Renal pelvis (tissue), 12 donors: ENCODE results near the gene GLRA2. TPM values are rescaled to one million over a fixed set of nuclear protein-coding genes. Genes with fewer than 3 reads are reported as not detected.

Source experiments
- DNase-seq: peaks from one replicate; pipeline ENCODE4 v3.0.0-alpha.2; 2013
- long read RNA-seq, 16 experiments: transcript quantifications; one replicate each; lab custom pipeline, GENCODE V29; 2026
- polyA plus RNA-seq, 3 donors: library from polyadenylated mRNA; unstranded; fragments of 120-200 nt; gene quantifications; one replicate each; pipeline ENCODE4 v1.2.1, GENCODE V29; 2013; ENCODE audit not compliant: insufficient read length in 3 of 3

The GLRA2 gene
- under 1 TPM; 0.18 to 0.34 (median 0.26) TPM for polyA plus RNA-seq
- long read RNA-seq, donor 1 = 0 reads
- long read RNA-seq, donor 2 = 0 reads
- long read RNA-seq, donor 3 = 0 reads
- long read RNA-seq, donor 4 = 0 reads
- long read RNA-seq, donor 5 = 0 reads
- long read RNA-seq, donor 6 = 0 reads
- long read RNA-seq, donor 7 = 0 reads
- long read RNA-seq, donor 8 = 0 reads
- long read RNA-seq, donor 9 = 0 reads
- long read RNA-seq, donor 10 = 0 reads
- long read RNA-seq, donor 11 = 0 reads
- long read RNA-seq, donor 12 = 0 reads
- long read RNA-seq, donor 13 = 0 reads
- long read RNA-seq, donor 14 = 0 reads
- long read RNA-seq, donor 15 = 0 reads
- long read RNA-seq, donor 16 = 0 reads

DNA sequence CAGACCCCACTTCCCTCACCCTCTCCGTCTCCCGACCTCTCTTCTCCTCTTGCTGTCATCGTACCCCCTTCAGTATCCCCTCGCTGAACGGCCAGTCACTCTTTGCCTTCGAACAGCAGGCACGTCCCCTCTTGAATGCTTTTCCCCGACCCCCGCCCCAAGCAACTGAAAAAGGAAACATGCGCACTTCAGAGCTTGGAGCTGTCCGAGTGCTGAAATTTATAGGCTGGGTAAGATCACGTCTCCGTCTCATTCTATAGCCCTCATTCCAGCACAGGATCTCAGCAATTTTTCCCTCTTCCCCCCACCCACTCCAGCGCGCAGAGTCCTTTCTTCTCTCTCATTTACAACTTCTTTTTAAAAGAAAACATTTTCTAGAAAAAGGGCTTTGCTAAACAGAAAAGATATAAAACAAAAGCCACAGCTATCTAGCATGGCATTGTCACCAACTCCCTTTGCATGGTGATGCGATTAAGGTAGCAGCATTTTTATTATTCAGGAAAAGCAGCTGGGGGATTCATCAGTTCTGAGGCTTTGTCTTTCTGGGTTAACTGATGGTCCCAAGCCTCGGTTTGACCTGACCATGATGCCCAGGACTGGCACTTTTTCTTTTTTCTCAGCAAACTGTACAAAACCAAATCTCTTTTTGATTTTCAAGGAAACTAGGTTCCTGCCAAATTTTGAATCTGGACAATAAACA, at the start of gene GLRA2:
Gene GLRA2, plus strand, starts transcription at position 247 of the 700 bp plus-strand sequence. CDS start 522 bp downstream, outside the sequence.
- DNase-seq = peak; percentile 60

DNA sequence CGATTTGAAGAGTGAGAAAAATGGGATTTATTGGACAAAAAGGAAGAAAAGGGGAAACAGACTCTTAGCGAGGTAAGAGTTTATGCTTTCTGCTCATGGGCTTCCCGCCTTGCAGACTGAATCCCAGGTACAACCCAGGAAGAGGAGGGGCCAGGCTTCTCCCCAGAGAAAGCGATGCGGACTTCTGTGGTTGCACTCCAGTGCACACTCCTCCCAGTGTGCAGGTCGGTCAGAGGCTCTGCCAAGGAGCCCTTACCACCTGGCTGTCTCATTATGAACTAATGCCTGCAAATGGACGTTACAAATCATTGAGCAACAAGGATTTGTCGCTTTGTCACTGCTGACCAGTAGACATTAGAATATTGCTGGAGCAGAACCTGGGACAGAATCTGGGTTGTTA, 39.9 kb upstream of the GLRA2 start:
- no peak for DNase-seq

DNA sequence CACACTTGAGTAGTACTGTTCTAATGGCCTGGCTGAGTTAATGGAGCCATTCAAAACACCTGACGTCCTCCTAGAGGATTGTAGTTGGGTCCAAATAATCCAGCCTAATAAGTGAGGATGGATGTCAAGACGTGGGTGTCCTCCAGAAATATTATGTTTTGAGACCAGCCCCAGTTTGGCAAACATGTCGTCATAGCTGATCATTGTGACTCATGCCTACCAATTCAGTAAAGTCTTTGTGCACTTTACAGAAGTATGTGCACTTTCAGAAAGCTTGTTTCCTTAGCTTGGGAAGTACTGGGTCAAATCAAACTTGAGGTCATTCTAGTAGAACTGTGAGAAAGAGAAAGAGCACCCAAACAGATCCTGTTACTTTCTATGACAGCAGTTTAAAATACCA, 37.6 kb upstream of the GLRA2 start:
- DNase-seq = no peak

DNA sequence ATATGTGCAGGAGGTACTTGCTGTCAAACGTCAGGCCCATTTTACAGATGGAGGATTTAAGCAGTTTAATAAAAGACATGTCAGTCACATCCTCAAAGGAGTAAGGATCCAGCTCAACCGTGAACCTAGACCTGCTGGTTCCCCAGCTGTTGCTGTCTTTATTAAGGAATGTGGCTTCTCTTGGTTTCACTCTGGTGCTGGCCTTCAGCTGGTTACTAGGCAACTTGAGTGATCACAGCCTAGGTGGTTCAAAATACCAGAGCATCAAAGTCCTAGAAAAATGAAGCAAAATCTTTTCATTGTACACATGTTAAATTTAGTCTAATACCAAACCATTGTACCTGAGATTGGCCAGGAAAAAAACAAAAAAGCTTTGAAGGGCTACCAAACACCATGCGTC, 32.7 kb upstream of the GLRA2 start:
- DNase-seq = no peak

DNA sequence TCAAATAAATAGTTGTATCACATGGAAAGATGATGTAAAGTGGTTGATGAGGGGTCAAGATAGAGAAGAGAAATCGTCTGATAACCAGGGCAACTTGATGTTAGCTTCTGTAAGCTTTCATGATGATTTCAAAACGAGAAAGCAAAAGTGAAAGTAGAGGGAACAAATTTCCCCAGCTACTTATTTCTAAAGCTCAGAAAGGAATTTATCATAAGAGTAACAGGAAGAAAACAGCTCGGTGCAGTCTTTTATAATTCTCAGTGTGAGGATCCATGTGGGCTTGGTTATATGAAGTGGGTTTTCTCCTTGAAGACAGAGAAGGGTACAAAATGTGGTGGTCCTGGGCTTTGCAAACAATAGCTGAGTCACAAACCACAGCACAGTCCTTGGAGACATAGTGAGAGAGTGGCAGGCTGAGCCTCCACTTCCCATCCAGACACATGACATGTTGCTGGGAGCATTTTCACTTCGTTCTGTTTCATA, 32.1 kb upstream of the GLRA2 start:
- no peak for DNase-seq

DNA sequence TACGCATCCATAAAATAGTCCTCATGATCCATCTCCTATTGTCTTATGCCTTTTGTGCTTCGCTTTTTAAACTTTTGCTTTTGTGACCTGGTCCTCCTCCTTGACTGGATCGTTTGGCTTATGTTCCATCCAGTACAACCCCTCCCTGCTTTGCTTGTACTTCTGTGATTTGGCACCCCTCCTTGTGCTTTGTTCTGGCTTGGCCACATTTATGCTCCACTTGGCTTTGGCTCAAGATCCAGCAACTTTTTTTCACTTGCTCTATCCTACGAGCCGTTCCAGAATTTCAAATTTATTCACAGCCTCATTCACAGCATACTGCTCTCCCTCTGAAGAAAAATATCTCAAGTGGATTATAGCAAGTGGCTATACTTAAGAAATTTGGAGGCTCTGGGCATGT, 28.0 kb upstream of the GLRA2 start:
- DNase-seq = no peak

DNA sequence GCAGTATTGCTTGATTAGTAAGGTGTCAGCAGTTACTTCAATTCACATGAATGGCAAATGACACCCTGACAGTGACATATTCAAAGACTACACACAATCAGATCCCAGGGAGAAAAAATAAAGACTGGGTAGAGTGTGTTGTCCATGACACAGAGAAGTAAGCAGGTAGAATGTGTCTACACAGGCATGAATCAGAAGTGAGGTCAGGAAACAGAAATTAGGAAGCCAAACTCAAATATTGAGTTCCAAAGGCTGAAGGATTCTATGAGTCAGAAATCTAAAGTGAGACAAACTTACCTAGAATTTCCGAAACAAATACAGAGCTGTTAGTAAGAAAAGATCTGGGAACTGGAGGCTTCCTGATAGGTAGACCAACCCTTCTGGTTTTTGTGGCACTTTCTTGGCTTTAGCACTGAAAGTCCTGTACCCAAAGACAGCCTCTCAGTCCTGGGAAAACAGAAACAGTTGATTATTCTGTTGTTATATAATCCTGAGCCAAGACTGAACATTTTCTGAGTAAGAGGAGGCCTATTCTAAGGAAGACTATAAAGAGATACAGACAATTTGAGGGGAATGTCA, 24.3 kb upstream of the GLRA2 start:
- DNase-seq = no peak

DNA sequence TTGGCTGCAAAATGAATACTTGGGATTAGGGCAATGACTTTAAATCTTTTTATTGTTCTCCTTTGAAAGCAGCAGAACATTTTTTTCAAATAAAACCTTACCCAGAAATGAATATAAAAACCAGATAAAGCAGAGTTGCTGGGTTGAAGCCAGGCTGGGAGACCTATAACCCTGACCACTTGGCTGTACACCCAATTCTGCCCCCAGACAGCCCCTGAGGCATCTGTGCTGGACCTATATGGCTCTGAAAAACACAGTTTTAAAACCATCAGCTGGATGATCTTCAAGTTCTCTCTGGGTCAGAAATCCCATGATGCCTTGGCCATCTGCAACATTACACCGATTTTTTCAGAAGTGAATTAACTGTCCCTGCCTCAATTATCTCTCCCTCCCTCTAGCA, 23.7 kb upstream of the GLRA2 start:
- DNase-seq = no peak

DNA sequence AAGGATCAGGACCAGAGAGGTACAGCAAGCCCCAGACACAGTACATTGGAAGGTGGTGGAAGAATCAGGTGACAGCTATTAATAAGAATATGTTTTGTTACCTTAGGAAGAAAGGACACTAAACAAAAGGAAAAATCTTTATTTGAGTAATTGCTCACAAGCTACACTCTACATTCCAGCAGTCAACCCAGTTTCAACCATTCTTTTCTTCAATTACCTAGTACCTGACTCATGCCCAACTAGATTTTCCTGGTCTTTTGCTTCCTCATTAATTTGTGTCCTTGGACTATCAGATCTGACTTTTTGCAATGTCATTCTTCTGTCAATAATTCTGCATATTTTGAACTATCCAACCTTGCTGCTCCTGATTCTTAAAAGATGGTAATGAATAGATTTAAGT, 22.5 kb upstream of the GLRA2 start:
- no peak for DNase-seq

DNA sequence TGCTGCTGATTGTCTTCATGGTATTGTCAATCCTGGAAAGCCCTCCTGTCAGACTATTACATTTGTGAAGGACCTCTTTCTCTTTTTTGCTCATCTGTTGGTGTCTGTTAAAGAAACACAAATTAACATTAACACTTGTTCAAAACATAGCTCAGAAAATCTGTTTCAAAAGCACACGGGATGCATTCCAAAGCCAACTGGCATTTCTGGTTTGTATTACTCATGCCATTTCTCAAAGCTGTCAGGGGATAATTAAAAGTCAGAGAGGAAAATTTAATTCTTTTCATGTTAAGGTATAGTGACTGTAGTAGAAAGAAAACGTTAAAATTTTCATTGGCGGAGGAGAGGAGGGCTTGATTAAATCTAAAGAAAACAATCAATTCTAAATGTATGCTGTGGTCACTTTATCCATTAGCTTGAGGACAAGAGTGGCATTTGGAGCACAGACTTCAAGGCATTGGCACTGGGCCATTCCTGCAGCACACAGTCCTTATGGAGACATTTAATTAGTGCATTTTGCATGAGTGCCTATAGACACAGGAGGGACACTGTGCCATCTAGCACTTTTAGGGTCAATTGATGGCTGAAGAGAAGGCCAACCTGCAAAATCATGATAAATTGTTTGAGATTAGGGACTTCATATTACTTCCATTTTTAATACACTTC, 21.2 kb upstream of the GLRA2 start:
- DNase-seq = no peak

DNA sequence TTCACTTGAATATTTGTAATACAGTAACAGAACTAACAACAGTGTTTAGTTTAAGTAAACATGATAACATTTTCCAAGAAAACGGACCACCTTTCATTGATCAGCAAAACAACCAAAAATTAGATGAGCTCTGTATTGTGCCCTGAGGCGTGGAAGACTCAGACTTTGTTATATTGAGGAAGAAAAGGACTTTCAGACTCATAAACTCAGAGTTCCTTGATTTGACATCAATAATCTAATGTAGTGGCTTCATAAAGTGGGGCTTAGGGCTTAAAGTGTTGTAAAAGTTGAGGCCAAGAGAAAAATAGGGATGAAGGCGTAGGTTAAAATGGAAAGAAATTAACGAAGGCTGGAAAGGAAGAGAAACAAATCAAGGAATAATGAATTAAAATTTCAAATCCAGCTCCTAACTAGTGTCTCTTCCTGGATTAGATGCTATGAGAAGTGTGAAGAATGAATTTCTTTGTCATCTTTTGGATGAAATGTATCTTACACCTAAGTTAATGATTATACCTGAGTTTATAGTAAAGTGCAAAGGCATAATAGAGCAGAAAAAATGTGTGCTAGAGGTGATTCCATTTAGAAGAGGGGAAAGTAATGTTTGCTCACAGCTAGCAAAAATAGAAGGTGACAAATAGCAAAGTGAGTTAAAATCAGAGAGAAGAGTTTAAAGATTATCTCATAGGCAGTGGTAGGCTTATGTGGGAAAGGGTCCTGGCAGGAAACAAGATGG, 19.8 kb upstream of the GLRA2 start:
- DNase-seq = no peak

DNA sequence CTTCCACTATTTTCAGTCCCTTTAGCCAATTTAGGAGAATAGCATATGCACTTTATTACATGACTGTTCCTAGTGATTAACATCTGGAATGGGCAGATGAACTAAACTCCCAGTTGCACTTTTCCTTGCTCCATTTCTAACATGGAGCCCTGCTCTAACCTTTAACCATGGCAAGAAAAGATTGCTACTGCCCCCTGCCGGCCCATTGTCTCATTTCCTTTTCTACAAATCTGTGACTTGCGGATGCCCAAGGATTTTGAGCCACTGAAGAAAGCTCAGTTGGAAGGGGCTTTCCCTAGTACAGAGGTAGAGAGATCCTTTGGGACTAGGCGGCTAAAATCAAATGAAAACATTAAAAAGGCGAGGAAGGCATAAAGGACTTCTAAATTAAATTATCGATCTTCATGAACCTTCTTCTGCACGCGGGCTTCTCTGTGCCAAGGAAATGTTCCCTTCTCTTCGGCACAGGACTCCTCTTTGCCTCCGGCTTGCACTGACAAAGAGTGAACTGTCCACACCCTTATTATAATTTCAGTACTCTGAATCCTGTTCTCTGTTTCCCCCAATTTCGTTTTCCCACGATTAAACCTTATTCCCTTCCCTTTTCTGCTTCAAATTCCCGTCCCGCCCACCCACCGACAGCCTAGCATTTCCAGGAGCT, 577 bp upstream of the GLRA2 start:
- peak; percentile 58 for DNase-seq

DNA sequence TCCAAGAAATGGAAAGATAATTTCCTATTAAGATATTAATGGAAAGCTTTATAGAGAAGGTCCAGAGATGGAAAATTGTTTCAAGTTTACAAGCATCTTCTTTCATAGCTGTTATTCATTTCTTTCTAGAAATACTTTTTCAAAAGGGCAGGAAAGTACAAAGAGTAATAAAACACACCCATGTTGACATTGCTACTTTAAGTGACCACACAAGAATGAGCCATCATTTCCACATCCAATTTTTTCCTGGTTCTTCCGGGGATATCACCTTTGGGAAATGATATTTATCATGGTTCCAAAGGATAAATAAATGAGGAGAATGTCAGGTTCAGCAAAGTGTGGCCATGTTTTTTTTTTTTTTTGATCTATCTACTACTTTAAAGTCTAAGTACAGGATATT, 4.5 kb downstream of the GLRA2 start:
- no peak for DNase-seq

DNA sequence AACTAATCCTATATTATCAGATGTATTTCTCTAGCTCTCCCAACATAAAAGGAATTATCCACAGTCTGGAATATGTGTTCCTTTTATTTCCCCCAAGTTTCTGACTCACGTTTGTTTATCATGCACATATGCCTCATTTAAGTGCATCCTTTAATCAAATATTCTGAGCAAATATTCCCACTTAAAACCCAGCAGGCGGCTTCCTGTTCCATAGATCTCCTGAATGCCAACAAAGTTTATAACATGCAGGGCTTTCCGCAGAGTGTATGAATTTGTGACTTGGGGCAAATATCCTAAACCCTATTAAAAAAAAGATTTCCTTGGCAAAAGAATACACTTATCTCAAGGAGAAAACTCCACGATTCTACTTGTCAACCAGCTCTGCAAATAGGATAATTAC, 16.9 kb downstream of the GLRA2 start:
- DNase-seq = no peak

DNA sequence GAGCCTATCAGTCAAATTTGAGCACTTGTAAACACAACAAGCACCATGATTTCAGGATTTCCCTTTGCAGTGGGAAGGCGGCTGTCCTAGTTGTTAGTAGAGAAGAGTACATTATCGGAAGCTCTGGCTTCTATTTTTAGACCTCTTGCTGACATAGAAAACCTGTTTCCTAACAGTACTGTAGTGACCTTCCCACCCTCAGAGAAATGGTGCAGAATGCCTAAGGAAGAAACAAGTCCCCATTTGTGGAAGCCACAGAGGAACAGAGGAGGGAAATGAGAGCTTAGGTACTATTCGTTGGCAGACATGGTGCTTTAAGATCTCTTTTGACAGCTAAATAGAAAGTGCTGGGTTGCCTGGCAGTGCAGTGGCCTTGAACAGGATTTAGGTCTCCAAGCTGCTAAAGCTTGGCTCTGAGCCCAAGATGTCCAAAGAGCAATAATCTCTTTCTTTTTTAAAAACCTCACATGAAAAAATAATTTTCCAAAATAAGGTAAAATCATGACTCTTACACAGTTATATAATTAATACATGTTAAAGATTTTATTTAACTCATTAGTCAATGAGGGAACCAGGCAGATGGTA, 24.9 kb downstream of the GLRA2 start:
- DNase-seq = peak; percentile 3

DNA sequence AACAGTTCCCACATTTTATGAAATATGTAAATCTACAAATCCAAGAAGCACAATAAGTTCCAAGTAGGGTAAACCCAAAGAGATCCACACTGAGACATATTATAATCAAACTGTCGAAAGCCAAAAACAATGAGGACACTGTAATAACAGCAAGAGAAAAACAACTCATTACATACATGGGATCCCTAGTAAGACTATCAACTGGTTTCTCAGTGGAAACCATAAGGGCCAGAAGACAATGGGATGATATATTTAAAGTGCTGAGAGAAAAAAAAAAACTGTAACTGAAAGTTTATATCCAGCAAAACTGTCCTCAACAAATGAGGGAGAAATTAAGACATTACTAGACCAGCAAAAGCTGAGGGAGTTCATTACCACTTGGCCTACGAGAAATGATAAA, 34.7 kb downstream of the GLRA2 start:
- no peak for DNase-seq

DNA sequence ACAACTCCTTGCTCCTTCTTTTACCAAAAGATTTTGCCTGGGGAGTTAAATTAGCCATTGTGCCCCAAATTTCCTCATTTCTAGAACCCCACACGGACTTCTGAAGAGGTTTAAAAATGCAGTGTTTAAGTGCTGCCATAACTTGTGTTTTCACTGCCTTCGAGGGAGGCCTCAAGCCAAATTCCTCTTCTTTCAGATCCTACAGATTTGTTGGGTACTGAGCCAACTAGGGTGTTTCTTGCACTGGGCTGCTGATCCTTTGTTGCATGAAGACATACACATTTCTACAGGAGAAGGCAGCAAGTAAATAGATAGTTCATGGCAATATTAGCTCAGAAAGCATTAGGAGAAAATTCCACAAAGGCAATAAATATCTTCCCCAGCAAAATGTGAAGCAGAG, 43.8 kb downstream of the GLRA2 start:
- DNase-seq = no peak

DNA sequence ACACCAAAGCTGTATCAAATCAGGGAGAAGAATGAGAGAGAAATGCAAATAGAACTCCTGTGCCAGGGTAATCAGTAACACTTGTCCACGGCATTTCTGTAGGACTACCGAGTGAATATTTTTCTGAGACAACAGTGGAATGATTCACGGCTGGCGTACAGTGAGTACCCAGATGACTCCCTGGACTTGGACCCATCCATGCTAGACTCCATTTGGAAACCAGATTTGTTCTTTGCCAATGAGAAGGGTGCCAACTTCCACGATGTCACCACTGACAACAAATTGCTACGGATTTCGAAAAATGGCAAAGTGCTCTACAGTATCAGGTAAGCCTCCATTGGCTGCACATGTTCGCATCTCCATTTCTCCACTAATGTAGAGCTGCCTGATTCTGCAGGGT, 51.7 kb downstream of the GLRA2 start:
- DNase-seq = no peak

DNA sequence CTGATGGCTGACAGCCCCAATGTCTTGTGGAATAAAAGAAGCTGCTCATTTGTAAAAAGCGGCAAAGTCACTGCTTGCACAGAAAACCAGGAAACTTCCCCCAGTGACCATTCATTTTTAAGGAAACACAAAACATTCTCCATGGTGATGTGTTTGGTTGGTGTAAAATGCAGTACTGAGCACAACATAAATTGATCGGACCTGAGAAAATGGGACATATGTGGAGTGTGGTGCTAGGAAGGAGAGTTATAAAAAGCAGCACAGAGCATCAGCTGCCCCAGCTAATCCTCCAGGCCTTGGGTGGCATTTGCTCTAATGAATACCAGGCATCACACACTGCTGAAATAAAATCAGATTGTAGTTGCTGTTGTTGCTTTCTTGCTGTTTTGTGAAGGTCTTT, 55.2 kb downstream of the GLRA2 start:
- no peak for DNase-seq

DNA sequence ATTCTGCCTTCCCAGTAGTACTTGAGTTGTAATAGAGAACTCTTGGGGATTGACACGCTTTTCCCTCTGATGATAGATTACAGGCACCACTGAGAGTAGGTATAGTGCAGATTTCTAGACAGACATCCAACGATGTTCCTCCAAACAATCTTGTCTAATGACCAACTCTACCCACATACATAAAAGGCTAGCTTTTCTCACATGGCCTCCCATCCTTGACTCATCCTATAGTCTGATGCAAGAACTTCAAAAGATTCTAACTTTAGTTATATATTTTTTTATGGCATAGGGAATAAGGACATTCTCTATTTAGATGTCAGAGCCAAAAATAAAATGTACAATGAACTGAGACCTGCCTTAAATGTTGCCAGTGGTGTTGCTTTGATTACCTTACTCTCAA, 60.9 kb downstream of the GLRA2 start:
- no peak for DNase-seq
